ENCODE measurements around the gene MARK2.

The MARK2 gene

DNA sequence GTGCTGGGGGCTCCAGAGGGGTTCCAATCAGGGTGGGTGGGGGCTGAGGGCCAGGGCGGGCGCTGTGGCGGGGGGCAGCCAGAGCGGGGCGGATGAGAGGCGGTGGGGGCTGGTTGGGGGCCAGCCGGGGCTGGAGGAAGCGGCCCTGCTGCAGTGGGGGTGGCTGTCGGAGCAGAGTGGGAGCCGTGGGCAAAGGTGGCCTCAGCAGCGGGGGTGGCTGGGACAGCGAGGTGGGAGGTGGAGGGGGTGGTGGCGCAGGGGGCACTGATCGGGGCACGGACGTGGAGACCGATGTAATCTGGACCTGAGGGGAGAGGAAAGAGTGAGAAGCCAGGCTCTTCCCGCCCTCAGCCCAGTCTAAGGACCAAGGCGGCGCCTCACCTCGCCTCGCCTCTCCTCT, 73.0 kb downstream of the MARK2 start:
- no peak for DNase-seq

DNA sequence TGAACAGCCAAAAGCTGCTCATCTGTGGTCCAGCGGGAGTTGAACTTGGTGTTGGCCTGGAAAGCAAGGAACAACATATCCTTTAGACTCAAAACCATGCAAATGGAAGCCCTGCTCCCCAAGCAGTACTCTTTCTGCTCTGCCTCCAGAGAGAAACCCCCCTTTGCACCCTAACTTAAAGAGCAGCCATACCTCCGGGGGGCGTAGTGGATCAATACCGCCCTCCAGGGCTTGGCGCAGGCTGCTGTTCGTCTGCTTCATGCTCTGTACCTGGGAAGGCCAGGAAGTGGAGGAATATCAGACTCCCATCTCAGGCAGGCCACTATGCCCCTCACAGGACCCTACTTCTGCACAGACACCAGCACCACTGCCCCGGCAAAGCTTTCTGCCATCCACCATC, 73.8 kb downstream of the MARK2 start:
- no peak for DNase-seq

DNA sequence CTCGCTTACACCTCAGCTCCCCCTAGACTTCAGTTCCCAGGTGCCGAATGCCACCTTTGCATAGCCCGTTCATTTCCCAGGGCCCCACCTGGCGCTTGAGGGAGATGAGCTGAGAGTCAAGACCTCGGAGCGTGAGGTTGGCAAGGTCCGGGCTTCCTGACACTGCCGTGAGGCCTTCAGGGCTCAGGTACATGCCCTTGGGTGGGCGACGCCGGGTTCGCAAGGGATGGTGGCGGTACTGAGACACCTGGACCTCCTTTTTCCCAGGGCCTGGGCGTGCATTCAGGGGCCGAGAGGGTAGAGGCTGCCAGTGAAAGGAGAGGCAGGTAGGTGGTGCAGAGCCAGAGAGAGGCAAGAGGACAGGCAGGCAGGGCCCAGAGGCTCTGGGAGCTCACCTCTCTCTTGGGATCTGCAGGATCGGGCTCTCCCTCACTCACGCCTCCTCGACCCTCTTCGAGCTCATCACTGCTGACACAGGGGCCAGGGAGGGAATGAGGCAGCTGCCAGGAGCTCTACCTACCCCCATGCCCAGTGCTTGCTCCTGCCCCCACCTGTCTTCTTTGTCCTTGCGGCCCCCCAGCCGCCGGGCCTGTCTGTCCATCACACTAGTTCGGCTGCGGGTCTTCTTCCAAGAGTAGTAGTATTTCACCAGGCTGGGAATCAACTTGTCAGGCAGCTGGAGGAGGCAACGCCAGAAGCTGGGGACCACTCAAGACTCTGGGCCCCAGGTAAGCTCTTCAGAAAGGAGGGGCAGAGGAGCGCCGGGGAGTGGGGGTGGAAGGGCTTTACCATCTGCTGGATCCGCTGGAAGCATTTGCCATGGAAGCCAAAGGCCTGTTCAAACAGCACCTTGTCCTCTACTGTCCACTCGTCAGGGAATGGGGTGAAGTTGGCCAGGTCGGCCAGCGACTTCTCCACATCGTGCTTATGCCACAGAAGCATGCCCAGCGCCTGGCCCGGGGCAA, 75.2 kb downstream of the MARK2 start:
- no peak for DNase-seq

DNA sequence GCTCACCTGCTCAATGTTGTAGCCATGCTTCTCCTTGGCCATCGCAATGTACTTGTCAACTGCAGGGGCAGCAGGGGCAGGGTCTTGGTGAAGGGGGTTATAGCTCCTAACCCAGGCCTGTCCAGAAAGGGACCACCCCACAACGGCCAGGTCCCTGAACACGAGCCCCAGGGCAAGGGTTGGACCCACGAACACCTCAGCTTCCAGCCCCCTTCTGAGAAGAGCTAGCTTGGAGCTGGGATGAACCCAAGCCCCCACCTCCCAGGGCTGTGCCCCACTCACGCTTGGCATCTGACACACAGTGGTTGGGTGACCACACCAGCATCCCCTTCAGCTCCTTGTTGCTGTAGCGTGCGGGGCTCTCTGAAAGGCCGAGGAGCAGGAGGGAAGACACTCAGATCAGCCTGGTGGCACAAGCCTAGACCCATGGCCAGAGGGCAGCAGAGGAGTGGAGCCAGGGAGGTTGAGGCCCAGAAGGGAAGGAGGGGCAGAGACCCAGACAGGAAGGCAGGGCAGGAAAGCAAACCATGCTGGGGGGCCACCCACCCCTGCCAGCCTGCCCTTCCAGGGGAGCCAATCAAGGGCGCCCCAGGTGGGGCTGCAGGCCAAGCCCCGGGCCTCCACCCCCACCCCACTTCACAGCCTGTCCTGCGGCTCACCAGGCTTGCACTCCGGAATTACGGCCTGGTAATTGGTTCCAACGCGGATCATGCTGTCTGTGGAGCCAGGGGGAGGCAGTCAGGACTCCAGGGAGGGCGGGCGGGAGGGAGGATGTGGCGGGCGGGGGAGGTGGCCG, 76.2 kb downstream of the MARK2 start:
- no peak for DNase-seq

DNA sequence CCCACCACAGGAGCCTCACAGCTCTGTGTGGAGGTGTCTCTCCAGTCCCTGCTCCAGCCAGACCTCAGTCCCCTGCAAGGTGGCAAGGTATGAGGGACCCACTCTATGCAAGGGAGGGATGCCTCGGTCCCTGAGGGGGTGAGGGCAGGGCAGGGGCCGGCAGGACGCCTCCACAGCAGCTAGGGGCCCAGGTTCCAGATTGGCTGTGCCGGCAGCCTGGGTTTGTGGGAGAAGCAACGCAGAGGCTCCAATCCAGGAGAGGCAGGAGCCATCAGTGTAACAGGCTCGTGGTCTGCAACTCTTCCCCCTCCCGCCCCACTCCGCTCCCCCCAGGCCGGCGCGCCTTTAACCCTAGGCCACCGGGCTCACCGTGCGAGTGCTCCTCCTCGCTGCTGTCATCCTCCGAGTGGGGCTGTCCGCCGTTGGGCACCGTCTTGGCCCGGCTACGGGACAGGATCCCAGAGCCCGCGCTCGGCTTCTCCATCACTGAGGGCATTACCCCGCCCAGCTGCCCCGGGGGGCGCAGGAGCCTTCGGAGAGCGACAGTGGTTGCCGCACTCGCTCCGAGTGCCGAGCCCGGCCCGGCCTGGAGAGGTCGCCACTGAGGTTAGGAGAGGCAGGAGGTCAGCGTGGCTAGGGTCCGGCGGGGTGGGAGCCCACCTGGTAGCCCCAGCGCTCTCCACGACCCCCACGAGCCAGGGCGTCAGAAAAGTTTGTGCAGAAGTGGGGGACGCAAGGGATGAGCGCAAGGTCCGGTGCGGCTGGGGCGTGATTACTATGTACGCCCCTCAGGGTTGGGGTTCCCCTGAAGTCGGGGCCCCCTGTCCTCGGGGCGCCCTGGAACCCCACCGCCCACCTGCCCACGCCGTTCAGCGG, 77.3 kb downstream of the MARK2 start:
- DNase-seq: no peak

DNA sequence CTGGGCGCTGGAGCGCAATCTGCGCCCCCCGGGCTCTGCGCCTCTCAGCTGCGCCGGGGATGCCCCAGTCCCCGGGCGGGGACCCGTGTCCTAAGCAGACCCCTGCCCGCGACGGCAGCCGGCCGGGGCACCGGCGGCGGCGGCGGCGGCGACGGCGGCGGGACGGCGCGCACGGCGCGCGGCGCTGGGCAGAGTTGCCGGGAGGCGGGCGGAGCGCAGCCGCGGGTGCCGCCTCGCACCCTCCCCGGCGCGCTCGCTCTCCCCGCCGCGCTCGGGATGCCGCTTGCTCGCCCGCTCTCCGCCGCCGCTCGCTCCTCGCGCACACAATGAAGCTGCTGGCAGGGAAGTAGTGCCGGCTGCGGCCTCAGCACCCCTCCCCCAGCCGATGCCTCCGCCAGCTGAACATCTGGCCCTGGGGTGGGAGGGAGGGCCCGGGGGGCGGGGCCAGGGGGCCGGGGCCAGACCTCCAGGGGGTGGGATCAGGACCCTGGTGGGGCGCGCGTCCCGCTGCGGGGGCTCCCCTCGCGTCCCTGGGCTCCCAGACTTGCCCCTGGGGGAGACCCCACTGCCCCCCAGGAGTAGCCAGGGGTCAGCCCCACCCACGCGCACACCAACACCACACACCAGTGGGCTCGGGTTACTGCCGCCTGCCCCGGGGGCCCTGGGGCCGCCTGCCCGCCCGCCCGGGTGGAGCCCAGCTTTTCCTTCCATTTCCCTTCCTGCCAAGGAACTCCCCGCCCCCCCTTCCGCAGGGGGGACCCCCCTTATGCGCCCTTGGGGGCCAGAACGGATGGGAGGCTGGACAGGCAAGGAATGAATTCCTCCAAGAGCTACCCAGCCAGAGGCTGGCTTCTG, 78.2 kb downstream of the MARK2 start, which contains the start of gene RCOR2:
RCOR2 (minus strand) TSS at position 328 of the 855 bp plus-strand sequence. CDS start 708 bp downstream, outside the sequence.
- DNase-seq: peak; percentile 41

DNA sequence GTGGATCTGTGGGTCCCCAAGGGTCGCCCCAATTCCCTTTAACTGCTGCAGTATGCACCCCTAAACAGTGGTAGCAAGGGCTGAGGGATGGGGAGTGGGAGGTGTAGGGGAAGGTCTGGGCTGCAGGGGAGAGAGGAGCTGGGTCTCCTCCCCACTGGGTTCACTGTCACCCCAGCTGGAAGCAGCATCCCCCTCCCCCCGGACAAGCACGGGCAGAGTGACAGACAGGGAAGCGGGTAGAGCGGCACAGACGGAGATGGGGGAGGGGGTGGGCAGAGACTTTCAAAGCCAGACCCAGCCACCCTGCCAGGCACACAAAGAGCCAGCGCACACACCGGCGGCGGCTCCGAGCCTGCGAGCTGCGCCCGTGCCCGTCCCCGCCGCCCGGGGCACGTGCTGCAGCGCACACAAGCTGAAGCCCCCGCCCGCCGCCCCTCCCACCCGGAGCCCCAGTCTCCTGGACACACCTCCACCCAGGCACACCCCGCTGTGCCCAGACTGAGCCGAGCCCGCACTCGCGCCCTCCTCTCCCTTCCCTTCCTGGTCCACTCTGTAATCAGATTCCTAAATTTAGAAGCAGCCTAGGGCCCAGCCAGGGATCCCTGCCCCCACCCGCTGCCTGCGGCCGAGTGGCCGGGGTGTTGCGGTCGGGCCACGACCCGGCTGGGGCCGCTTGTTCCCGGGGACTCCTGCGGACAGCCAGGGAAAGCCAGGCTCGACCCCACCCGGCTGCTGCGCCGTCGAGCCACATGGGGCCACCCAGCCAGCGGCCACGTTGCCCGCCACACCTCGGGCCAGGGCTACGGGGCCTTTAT, 79.0 kb downstream of the MARK2 start:
- no peak for DNase-seq

DNA sequence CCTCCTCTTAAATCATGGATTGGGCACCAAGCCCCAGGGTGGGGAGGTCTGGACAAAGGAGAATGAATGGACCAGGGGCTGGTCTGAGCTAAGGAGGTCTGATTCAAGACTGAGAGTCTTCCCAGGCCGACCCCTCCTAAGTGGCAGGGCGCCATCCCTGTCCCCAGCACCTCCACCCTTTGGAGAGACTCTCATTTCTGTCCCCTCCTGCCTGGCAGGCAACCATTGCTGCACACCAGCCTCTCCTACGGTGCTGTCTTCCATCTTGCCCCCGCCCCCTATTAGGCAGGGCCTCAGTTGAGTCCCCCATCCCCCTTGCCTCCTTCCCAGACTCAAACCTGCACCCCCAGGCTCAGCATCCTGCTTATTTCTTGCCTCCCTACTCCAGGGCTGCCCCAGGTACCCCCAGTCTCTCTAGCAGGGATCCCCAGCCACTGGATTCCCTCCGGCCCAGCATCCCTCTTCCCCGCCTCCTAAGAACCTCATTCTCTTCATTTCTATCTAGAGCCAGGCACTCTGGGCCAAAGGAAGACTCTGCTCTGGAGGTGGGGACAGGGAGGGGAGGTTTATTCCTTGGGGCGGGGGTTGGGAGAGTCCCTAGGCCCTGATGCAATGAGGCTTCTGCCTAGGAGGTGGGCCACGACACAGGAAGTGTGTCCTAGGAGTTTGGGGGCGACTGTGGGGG, 79.7 kb downstream of the MARK2 start:
- no peak for DNase-seq

DNA sequence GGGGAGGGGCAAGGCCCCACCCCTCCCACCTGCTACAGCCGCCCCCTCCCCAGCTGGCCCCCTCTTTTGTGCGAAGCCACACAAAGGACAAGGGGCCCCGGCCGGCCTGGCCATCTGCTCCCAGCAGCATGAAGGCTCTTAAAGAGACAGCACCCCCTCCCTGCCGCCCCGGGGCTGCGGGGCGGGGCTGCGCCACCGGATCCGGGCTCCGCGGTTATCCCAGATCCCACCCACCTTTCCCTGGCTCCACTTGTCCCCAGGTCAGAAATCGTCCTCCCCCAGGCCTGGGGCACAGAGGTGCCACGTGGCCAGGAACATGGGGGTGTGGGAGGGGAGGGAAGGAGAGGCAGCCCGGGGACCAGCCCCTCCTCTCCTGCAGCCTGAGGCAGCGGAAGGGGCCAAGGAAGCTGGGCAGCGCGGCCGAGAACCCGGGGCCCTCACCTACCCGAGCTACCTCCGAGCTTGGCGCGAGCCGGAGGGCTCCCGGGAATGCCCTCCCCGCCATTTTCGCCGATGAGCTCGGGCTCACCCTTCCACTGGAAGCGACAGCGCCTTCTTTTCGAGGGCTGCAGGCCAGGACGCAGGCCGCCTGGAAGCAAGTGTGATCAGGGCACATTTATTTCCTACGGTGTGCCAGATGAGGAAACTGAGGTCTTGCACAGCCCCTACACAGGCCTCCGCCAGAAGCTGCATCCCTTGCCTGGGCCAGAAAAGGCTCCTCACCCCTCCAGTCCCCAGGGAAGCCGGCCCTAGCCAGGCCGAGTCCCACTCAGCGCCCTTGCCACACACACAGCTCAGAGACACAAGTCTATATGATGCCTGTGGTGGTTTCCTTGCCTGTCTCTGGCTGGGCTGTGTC, 80.6 kb downstream of the MARK2 start:
- DNase-seq: no peak

DNA sequence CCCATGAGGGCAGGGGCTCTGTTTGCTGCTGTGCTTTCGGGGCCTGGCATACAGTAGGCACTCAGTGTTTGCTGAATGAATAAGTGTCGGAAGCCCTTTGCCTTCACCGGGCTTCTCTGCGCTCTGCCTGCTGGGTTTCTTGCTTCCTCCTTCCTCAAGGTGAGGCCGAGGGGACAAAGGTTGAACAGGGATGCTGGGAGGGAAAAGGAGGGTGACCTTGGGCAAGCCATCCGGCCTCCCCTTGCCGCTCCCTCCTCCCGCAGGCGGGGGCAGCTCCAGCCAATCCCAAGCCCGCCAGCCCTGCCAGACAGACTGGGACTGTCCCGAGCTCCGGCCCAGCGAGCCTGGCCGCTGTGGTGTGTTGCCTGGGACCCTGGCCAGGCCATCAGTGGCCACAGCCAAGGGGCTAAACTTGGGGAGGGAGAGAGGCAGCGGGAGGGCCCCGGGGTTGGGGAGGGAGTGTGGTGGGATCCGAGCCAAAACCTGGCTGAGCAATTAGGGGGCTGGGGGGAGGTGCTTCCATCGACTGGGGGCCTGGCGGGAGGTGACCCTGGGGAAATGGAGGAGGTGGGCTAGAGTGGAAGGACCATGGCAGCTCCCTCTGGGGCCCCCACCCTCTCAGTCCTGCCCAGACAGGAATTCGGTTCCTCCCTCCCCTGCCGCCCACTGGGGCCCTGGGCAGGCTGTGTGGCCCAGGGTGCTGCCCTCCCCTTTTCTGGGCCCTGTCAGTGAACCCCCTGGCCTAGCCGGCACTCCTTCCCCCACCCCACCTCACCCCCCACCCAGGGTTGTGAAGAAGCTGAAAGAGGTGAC, 81.4 kb downstream of the MARK2 start:
- DNase-seq: no peak

DNA sequence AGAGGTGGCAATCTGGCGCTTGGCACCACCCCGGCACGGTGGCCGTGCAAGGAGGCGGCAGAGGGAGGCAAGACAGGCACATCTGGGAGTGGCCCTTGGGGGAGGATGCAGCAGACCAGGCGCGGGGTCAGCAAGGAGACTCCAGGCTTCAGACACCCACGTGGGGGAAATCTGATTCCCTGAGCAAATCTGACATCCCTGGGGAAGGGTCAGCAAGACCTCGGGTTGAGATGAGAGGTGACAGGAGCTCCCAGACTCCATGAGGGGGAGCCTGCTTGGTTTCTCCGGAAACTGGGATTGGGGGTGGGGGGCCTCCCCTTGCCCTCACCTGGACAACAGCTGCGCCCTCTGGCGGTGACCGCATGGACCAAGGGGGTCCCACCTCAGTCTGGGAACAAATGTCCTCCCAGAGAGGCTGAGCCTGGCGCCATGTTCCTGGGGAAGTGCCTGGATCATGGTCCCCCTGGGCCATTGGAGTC, 82.1 kb downstream of the MARK2 start:
- DNase-seq: peak; percentile 27

DNA sequence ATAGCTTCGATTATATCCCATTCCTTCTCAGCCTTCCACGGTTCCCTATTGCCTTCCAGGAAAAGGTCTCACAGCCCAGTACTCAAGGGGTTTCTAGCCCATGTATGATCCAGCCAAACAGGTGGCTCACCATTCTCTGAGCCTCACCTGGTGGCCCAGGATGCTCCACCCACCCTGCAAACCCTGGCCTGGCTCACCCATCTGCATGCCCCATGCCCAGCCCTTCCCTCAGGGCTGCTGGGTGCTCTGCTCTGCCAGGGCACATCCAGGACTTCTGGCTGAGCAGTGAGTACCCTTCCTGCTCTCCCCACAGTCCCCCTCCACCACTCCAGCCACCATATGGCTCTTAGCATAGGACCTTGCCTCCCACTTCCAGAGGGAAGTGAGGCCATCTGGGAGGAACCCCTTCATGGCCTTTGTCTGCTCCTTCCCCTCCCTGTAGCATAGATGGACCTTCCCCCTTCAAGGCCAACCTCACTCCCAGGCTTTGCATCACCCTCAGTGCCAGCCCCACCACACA, 83.8 kb downstream of the MARK2 start:
- no peak for DNase-seq

DNA sequence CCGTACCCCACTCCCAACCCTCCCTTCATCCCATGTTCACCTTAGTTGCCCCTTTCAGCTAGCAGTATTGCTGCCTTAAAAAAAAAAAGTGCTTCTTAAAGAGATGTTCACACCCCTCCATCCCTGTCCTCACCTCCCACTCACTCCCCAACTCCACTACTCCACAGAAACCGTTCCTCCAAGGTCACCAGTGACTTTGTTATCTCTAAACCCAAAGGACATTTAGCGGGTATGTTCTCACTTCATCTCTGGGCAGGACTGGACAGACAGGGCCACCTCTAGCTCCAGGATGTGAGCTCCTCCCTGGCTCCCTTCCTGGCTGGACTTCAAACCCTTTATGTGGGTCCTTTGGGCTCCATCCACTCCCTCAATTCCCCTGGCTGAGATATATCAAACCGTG, 84.4 kb downstream of the MARK2 start:
- DNase-seq: no peak

DNA sequence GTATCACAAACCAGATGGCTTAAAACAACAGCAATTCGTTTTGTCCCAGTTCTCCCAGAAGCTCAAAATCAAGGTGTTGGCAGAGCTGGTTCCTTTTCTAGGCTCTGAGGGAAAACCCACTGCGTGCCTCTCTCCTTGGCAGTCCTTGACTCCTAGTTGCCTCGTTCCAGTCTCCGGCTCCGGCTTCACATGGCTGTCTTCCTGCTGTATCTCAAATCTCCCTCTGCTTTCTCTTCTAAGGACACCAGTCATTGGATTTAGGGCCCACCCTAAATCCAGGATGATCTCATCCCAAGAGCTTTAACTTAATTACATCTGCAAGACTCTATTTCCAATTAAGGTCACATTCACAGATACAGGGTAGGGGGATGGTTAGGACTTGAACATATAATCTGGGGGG, 90.7 kb downstream of the MARK2 start:
- no peak for DNase-seq

DNA sequence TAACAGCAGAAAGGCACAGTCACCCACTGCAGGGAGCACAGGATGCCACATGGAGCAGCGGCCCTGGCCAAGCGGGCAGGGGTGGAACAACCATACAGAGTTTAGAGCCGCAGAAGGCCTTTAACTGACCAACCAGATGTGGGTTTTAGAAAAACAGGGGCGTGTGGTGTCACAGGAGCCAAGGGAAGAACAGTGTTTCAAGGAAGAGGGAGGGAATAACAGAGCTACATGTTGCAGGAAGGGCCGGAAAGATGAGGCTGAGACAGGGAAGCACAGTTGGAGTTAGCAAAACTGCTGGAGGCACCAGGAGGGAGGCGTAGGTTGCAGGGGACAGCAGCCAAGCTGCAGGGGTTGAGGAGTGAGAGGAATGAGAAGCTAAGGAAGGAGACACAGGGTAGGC, 92.1 kb downstream of the MARK2 start:
- DNase-seq: no peak

DNA sequence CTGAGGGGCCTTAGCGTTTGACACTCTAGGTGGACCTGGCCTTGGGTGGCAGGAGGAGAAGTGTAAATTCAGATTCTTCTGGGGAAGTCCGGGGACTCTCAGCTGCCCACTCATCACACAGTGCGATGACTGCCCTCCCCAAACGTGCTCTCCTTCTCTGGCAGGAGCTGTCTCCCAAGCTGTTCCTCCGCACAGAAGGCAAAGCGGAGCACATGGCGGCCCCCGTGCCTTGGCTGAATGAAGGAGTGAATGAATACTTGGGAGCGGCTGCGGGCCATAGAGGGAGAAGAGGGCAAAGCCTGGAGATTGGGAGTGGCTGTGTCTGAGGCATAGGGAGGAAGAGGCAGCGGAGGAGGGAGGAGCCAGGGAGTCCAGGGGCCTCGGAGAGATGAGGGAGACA, 93.0 kb downstream of the MARK2 start:
- DNase-seq: no peak

DNA sequence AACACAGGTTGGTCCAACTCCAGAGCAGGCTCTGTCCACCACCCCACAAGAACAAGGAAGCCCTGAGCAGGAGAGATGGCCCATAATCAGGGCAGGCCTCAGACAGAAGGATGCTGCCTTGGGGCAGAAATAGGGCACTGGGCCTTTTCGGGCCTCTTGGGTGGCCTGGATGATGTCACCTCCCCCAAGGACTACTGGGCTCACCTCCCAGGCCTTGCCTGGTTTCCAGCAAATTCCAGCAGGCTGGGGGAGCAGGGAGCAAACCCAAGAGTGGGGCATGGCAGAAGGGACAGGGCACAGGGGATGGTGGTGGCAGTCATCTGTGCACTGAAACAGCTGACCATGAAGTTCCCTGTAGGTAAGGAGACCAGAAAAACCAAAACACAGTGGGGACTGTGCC, 94.5 kb downstream of the MARK2 start:
- DNase-seq: no peak
